GM12865 (cell line): ENCODE measurements around the gene KCND3.

ENCODE experiments used
- DNase-seq: peaks from one replicate; pipeline ENCODE4 v3.0.0; 2010; ENCODE audit warnings: low read depth
- H3K4me3 ChIP-seq: 2 replicates; pipeline ENCODE4 v1.5.1; 2011; ENCODE audit warnings: mild to moderate bottlenecking, low read depth, low read length, control low read depth
- CTCF ChIP-seq: IDR thresholded peaks from 2 replicates; pipeline ENCODE4 v1.5.1; 2011; ENCODE audit warnings: low read length, control low read depth, low read depth, inconsistent platforms; ENCODE audit not compliant: insufficient read depth; ENCODE audit errors: missing control alignments

The KCND3 gene

GRCh38 chr1:111990026-111990877 is 784 bp upstream of the KCND3 start:
- H3K4me3 ChIP-seq, result no peak overlapping the region
- DNase-seq, result no peak
- no peak for TF ChIP-seq CTCF

GRCh38 chr1:111988743-111989453 is 570 bp downstream of the KCND3 start:
- H3K4me3 ChIP-seq, result no peak overlapping the region
- no peak for DNase-seq
- no peak for TF ChIP-seq CTCF

- H3K4me3 ChIP-seq, result no peak overlapping the region
- TF ChIP-seq CTCF, result no peak
- no peak for DNase-seq
Observed at GRCh38 chr1:111988377-111988742, 1.1 kb downstream of the KCND3 start.

GRCh38 chr1:111987502-111987901 is 2.0 kb downstream of the KCND3 start:
- H3K4me3 ChIP-seq, result no peak overlapping the region
- no peak for DNase-seq
- no peak for TF ChIP-seq CTCF

GRCh38 chr1:111983500-111983899 is 6.0 kb downstream of the KCND3 start:
- no peak for TF ChIP-seq CTCF
- no peak for DNase-seq
- H3K4me3 ChIP-seq, result no peak overlapping the region

GRCh38 chr1:111982428-111982827 is 7.0 kb downstream of the KCND3 start:
- no peak for TF ChIP-seq CTCF
- DNase-seq, result no peak
- H3K4me3 ChIP-seq, result no peak overlapping the region
